GM23248 (cell line): ENCODE results near the gene SMYD3. TPM values are rescaled to one million over a fixed set of nuclear protein-coding genes. Genes with fewer than 3 reads are reported as not detected.
"Not testable (repeated sequence)": the region's sequence is repeated elsewhere in the genome, so short reads cannot be mapped to it uniquely, and the experiment has no call there.

Experiments used
- DNase-seq: peaks from one replicate; pipeline ENCODE4 v3.0.0-alpha.2; 2015
- H2AFZ ChIP-seq: fragments of 200-600 bp; sonication (generic); 2 replicates; pipeline ENCODE4 v1.6.1; 2016; ENCODE audit warnings: antibody characterized with exemption
- H3F3A ChIP-seq: fragments of 200-600 bp; sonication (generic); 2 replicates; pipeline ENCODE4 v1.6.1; 2016; ENCODE audit warnings: mild to moderate bottlenecking, antibody characterized with exemption, mixed run types; ENCODE audit not compliant: insufficient read depth
- H3K27ac ChIP-seq: fragments of 200-600 bp; sonication (generic); 2 replicates; pipeline ENCODE4 v1.5.1; 2016; ENCODE audit warnings: mild to moderate bottlenecking
- H3K27me3 ChIP-seq: fragments of 200-600 bp; sonication (generic); replicated peaks from 2 replicates; pipeline ENCODE4 v1.6.1; 2016; ENCODE audit warnings: mild to moderate bottlenecking; ENCODE audit not compliant: insufficient read depth
- H3K36me3 ChIP-seq: fragments of 200-600 bp; sonication (generic); 2 replicates; pipeline ENCODE4 v1.6.1; 2016; ENCODE audit warnings: low read depth, mild to moderate bottlenecking
- H3K4me1 ChIP-seq: fragments of 200-600 bp; sonication (generic); 2 replicates; pipeline ENCODE4 v1.6.1; 2016; ENCODE audit warnings: mild to moderate bottlenecking; ENCODE audit not compliant: insufficient read depth
- H3K4me2 ChIP-seq: fragments of 200-600 bp; sonication (generic); one replicate; pipeline ENCODE4 v1.6.1; 2016; ENCODE audit warnings: mild to moderate bottlenecking; ENCODE audit not compliant: unreplicated experiment
- H3K4me3 ChIP-seq: fragments of 200-600 bp; sonication (generic); 2 replicates; pipeline ENCODE4 v1.5.1; 2016; ENCODE audit warnings: mild to moderate bottlenecking
- H3K79me2 ChIP-seq: fragments of 200-600 bp; sonication (generic); 2 replicates; pipeline ENCODE4 v1.6.1; 2016; ENCODE audit warnings: mild to moderate bottlenecking; ENCODE audit not compliant: insufficient read depth
- H3K9ac ChIP-seq: fragments of 200-600 bp; sonication (generic); 2 replicates; pipeline ENCODE4 v1.6.1; 2016; ENCODE audit warnings: mild to moderate bottlenecking
- H3K9me2 ChIP-seq: fragments of 200-600 bp; sonication (generic); 2 replicates; pipeline ENCODE4 v1.6.1; 2016; ENCODE audit warnings: mixed run types, mild to moderate bottlenecking, moderate library complexity; ENCODE audit not compliant: insufficient read depth
- H3K9me3 ChIP-seq: fragments of 200-600 bp; sonication (generic); one replicate; pipeline ENCODE4 v1.6.1; 2017; ENCODE audit warnings: low read depth
- H4K20me1 ChIP-seq: fragments of 200-600 bp; sonication (generic); 2 replicates; pipeline ENCODE4 v1.6.0; 2016; ENCODE audit not compliant: insufficient read depth
- EZH2 ChIP-seq: fragments of 200-600 bp; sonication (generic); IDR thresholded peaks from 2 replicates; pipeline ENCODE4 v1.6.1; 2018; ENCODE audit warnings: antibody characterized with exemption, mild to moderate bottlenecking; ENCODE audit not compliant: insufficient read depth, poor library complexity, severe bottlenecking
- EZH2phosphoT487 ChIP-seq: fragments of 200-600 bp; sonication (generic); IDR thresholded peaks from 2 replicates; pipeline ENCODE4 v1.6.1; 2018; ENCODE audit warnings: antibody characterized with exemption, moderate library complexity, mild to moderate bottlenecking, low read depth; ENCODE audit not compliant: insufficient read depth
- WGBS, 2 experiments: methylation state at CpG; one replicate each; pipeline ENCODE4 v1.1.6; 2015 to 2017; ENCODE audit warnings: low lambda C conversion rate in 2 of 2, low coverage in 1 of 2; ENCODE audit errors: missing lambda C conversion rate in 2 of 2; 5-methylcytosine and 5-hydroxymethylcytosine counted together
- in situ Hi-C: fragments of 300-500 bp; cut with MboI; formaldehyde crosslinking; loops from 2 replicates; pipeline ENCODE4 v1.15.0; 2020
- polyA plus RNA-seq: library from polyadenylated mRNA; unstranded; fragments of >200 nt; fragmentation: Nextera tagmentation; extraction: Ambion mirVana; gene quantifications from 2 replicates; pipeline ENCODE4 v1.2.1, GENCODE V29; 2016
- total RNA-seq: library from RNA; depleted of rRNA; stranded (reverse); fragments of >200 nt; shearing (Covaris generic); gene quantifications from 2 replicates; pipeline ENCODE4 v1.2.3, GENCODE V29; 2014

The SMYD3 gene
- total and polyA plus RNA-seq, 2 experiments from 2014 or later = 32.1 to 44.8 TPM

DNA sequence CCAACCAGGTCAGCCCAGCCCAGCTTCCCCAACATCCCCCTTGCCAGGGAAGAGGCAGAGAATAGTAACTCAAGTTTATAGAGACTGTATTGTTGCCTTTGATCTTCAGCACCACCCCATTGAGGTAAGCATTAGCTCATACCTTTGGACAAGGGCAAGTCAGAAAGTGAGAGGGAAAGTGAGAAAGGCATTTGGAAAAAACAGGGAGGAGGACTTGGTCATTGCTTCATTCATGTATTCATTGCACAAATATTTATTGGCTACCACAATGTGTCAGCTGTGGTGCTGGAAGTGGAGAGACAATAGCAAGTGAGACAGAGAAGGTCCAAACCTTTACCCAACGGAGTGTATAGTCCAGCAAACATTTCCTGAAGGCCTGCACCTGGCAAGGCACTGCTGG lies 791.1 kb downstream of the SMYD3 start:
- H4K20me1 ChIP-seq = no peaks in the 10 kb centered on the region
- no peaks in the 10 kb centered on the region for H3K36me3 ChIP-seq
- H2AFZ ChIP-seq = no peak overlapping the region
- no peaks in the 10 kb centered on the region for H3K79me2 ChIP-seq
- peaks cover 15% of the 10 kb centered on the region for H3K4me1 ChIP-seq
- WGBS, 2 experiments = 0 to 8% methylated on average over 1 of the region's 1 CpG
- no peak overlapping the region for H3K9ac ChIP-seq
- no peak for TF ChIP-seq EZH2phosphoT487
- no peak for TF ChIP-seq EZH2
- peak; percentile 92 for DNase-seq
- no peak overlapping the region for H3K4me3 ChIP-seq
- in situ Hi-C loops = no loop called here
- H3K27me3 ChIP-seq = no peaks in the 10 kb centered on the region
- H3K4me2 ChIP-seq = peak overlapping the region; percentile 65
- H3K9me3 ChIP-seq = no peaks in the 10 kb centered on the region
- H3K27ac ChIP-seq = peak overlapping the region; percentile 52
- peaks cover 12% of the 10 kb centered on the region for H3F3A ChIP-seq
- no peaks in the 10 kb centered on the region for H3K9me2 ChIP-seq

DNA sequence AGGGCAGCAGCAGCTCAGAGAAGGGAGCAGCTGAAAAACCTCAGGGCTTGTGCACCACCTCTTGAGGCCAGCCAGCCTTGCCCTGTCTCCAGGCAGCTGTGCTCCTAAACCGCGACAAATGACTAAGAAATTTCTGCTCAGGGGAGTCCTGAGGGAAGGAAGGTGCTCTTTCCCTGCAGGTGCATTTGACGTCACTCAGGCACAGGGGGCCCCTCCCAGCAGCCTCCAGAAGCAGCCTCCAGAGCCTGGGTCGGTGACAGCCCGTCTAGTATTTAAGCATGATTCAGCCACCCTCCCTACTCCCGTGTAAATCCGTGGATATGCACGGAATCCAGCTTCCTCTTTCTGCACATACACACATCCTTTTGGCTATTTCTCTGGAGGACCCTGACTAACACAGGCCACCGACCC lies 791.8 kb downstream of the SMYD3 start:
- TF ChIP-seq EZH2 (no peak), EZH2phosphoT487 (no peak)
- H3K9ac ChIP-seq = no peak overlapping the region
- 47 to 54% methylated on average over 9 of the region's 9 CpGs for WGBS, 2 experiments
- H3K4me3 ChIP-seq = no peak overlapping the region
- peak overlapping the region; percentile 65 for H3K4me2 ChIP-seq
- H3K4me1 ChIP-seq = peaks cover 15% of the 10 kb centered on the region
- H3K27me3 ChIP-seq = no peaks in the 10 kb centered on the region
- H3K9me3 ChIP-seq = no peaks in the 10 kb centered on the region
- no peaks in the 10 kb centered on the region for H3K9me2 ChIP-seq
- peaks cover 12% of the 10 kb centered on the region for H3F3A ChIP-seq
- no peaks in the 10 kb centered on the region for H4K20me1 ChIP-seq
- H2AFZ ChIP-seq = no peak overlapping the region
- in situ Hi-C loops = no loop called here
- peak overlapping the region; percentile 52 for H3K27ac ChIP-seq
- no peaks in the 10 kb centered on the region for H3K36me3 ChIP-seq
- DNase-seq = peak; percentile 58
- no peaks in the 10 kb centered on the region for H3K79me2 ChIP-seq

DNA sequence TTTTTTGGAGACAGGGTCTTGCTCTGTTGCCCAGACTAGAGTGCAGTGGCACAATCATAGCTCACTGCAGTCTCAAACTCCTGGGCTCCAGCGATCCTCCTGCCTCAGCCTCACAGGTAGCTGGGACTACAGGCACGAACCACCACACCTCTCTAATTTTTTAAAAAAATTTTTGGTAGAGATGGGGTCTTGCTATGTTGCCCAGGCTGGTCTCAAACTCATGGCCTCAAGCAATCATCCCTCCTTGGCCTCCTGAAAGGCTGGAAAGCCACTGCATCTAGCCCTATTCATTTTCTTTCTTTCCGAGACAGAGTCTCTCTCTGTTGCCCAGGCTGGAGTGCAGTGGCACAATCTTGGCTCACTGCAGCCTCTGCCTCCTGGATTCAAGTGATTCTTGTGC lies 793.1 kb downstream of the SMYD3 start:
- H3K9me2 ChIP-seq, H2AFZ ChIP-seq, H3K27ac ChIP-seq, H3K79me2 ChIP-seq, H3K9ac ChIP-seq, in situ Hi-C loops, H3K27me3 ChIP-seq, H3K36me3 ChIP-seq, H3K4me3 ChIP-seq, H3K9me3 ChIP-seq, H4K20me1 ChIP-seq, H3K4me2 ChIP-seq, DNase-seq: not testable (repeated sequence)
- 72 to 77% methylated on average over 3 of the region's 3 CpGs for WGBS, 2 experiments
- Histone ChIP-seq H3K4me1 (peaks cover 15% of the 10 kb centered on the region), H3F3A (peaks cover 12% of the 10 kb centered on the region)

DNA sequence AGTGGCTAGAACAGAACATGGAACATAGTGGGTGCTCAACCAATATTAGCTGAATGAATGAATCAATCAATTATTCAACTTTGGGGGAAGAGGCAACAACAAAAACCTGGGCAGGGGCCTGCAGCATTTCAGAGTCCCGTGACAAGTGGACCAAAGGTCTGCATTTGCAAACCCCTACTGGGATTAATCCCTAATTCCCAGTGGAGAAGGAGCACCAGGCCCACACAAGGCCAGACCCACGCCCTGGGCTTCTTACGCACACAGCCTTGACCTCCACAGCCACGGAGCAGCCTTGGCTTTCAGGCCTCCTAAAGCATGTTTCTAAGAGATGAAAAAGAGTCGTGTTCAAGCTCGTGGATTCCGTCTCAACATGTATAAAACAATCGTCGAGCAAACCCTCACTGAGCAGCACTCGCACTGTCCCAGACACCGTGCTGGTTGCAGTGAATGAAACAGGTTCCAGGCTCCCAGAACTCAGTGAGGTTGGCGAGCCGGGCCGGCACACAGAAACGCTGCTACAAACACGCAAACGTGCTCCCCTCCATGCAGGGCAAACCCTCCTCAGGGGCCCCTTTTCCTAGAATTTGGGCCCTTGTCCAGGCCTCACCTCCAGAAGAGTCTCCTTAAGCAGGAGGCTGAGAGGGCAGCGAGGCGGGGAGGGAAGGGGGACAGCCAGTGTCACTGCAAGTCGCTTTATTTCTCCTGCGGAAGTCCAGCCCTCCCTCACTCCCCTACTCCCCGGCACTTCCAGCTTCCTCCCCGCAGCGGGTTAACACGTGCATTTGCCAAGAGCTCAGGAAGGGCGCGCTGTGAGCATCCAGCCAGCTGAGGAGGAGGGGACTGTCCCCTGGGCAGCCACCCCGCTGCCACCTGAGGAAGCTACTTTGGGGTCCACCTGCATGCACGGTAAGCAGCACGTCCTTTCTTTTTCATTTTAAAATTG lies 795.8 kb downstream of the SMYD3 start:
- peaks cover 8% of the 10 kb centered on the region for H3F3A ChIP-seq
- in situ Hi-C loops = no loop called here
- H4K20me1 ChIP-seq = no peaks in the 10 kb centered on the region
- no peak overlapping the region for H3K9ac ChIP-seq
- no peaks in the 10 kb centered on the region for H3K9me2 ChIP-seq
- no peak overlapping the region for H2AFZ ChIP-seq
- H3K27me3 ChIP-seq = no peaks in the 10 kb centered on the region
- TF ChIP-seq EZH2 = no peak
- TF ChIP-seq EZH2phosphoT487 = no peak
- no peak for DNase-seq
- H3K4me2 ChIP-seq = no peak overlapping the region
- H3K9me3 ChIP-seq = no peaks in the 10 kb centered on the region
- no peaks in the 10 kb centered on the region for H3K79me2 ChIP-seq
- no peak overlapping the region for H3K27ac ChIP-seq
- H3K36me3 ChIP-seq = no peaks in the 10 kb centered on the region
- H3K4me3 ChIP-seq = no peak overlapping the region
- peaks cover 10% of the 10 kb centered on the region for H3K4me1 ChIP-seq
- WGBS, 2 experiments = 64 to 67% methylated on average over 28 to 30 of the region's 30 CpGs
